IPS-18c (cell line): ENCODE measurements around the gene ABHD14A.

Experiments used
- H3K4me3 ChIP-seq: 2 replicates; pipeline ENCODE4 v1.7.0; 2013; ENCODE audit warnings: low read depth, mild to moderate bottlenecking, low read length, moderate library complexity; ENCODE audit not compliant: insufficient read depth
- H3K9me3 ChIP-seq: one replicate; pipeline ENCODE4 v1.6.1; 2013; ENCODE audit warnings: mild to moderate bottlenecking, low read length, moderate library complexity; ENCODE audit not compliant: control insufficient read depth, insufficient read depth

ABHD14A gene

GRCh38 chr3:51937611-51938450 is 37.0 kb upstream of the ABHD14A start:
- Histone ChIP-seq H3K4me3 (no peak overlapping the region), H3K9me3 (no peaks in the 10 kb centered on the region)

- no peak overlapping the region for H3K4me3 ChIP-seq
- H3K9me3 ChIP-seq, result no peaks in the 10 kb centered on the region
These were observed 36.0 kb upstream of the ABHD14A start for GRCh38 chr3:51938780-51939425.

- H3K9me3 ChIP-seq, result no peaks in the 10 kb centered on the region
- H3K4me3 ChIP-seq, result peak overlapping the region; percentile 87
These were observed 34.0 kb upstream of the ABHD14A start for GRCh38 chr3:51940648-51941462.

GRCh38 chr3:51941463-51941797 is 33.4 kb upstream of the ABHD14A start:
- peak overlapping the region; percentile 87 for H3K4me3 ChIP-seq

GRCh38 chr3:51941798-51942602 is 32.9 kb upstream of the ABHD14A start, which contains the start of the genes PARP3 and RRP9:
Gene PARP3 (plus strand): TSS chr3:51942363. CDS start chr3:51943356, 993 bp downstream.
Gene RRP9 (minus strand): TSS chr3:51941904. CDS start chr3:51941867, 37 bp downstream.
- Histone ChIP-seq H3K4me3 (peak within 1 kb of the TSS; percentile 87), H3K9me3 (no peaks in the 10 kb centered on the region)

More at GRCh38 chr3:51941463-51941797, 33.4 kb upstream of the ABHD14A start:
- no peaks in the 10 kb centered on the region for H3K9me3 ChIP-seq

GRCh38 chr3:51942603-51943450 is 32.0 kb upstream of the ABHD14A start:
- no peaks in the 10 kb centered on the region for H3K9me3 ChIP-seq
- peak overlapping the region; percentile 36 for H3K4me3 ChIP-seq

- H3K9me3 ChIP-seq, result no peaks in the 10 kb centered on the region
- H3K4me3 ChIP-seq, result no peak overlapping the region
These were observed 31.1 kb upstream of the ABHD14A start for GRCh38 chr3:51943451-51944391.

GRCh38 chr3:51944451-51945021 is 30.3 kb upstream of the ABHD14A start:
- Histone ChIP-seq H3K9me3 (no peaks in the 10 kb centered on the region), H3K4me3 (no peak overlapping the region)

- Histone ChIP-seq H3K9me3 (no peaks in the 10 kb centered on the region), H3K4me3 (no peak overlapping the region)
These were observed 29.6 kb upstream of the ABHD14A start for GRCh38 chr3:51945031-51945840.

- Histone ChIP-seq H3K9me3 (no peaks in the 10 kb centered on the region), H3K4me3 (no peak overlapping the region)
These were observed 28.7 kb upstream of the ABHD14A start for GRCh38 chr3:51945926-51946705.

- no peak overlapping the region for H3K4me3 ChIP-seq
- no peaks in the 10 kb centered on the region for H3K9me3 ChIP-seq
These were observed 28.1 kb upstream of the ABHD14A start for GRCh38 chr3:51946796-51947195.

- Histone ChIP-seq H3K4me3 (no peak overlapping the region), H3K9me3 (no peaks in the 10 kb centered on the region)
These were observed 27.5 kb upstream of the ABHD14A start for GRCh38 chr3:51947215-51947900.

GRCh38 chr3:51948016-51948580 is 26.8 kb upstream of the ABHD14A start:
- Histone ChIP-seq H3K4me3 (no peak overlapping the region), H3K9me3 (no peaks in the 10 kb centered on the region)
